GM19455 (cell line): ENCODE data around the gene ZMYND8.
"Not testable (repeated sequence)": the region's sequence is repeated elsewhere in the genome, so short reads cannot be mapped to it uniquely, and the experiment has no call there.

Experiments used
- ATAC-seq: cut with Tn5 transposase; IDR thresholded peaks from one replicate; pipeline ENCODE4 v1.9.1; 2021; ENCODE audit not compliant: unreplicated experiment

Gene ZMYND8

DNA sequence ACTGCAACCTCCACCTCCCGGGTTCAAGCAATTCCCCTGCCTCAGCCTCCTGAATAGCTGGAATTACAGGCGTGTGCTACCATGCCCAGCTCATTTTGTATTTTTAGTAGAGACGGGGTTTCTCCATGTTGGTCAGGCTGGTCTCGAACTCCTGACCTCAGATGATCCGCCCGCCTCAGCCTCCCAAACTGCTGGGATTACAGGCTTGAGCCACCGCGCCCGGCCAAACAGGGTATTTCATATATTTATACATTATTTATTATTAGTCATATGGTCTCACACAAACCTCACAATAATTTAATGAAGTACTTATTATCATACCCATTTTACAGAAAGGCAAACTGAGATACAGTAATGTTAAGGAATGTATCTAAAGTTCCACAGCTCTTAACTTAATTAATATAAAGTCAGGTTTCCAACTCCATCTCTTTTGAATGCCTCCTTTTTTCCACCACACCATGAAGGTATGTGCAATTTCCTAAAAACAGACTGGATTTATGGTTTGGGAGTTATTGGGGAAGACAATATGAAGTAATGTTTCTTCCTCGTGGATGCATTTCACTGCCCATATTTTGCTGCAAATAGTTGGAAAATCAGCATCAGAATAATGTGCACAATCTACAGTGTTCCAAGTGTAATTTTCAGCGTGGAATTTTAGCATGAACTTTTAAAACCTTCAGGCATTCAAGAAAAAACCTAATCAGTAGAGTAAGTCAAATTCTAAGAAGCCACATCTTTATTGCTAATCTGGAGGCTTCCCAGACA, 65.7 kb downstream of the ZMYND8 start:
- no peak for ATAC-seq

GRCh38 chr20:47290008-47290407, 66.5 kb downstream of the ZMYND8 start:
- ATAC-seq = no peak

GRCh38 chr20:47289096-47289495, 67.4 kb downstream of the ZMYND8 start:
- no peak for ATAC-seq

- not testable (repeated sequence) for ATAC-seq
Measured at GRCh38 chr20:47288530-47288929, 68.0 kb downstream of the ZMYND8 start.

DNA sequence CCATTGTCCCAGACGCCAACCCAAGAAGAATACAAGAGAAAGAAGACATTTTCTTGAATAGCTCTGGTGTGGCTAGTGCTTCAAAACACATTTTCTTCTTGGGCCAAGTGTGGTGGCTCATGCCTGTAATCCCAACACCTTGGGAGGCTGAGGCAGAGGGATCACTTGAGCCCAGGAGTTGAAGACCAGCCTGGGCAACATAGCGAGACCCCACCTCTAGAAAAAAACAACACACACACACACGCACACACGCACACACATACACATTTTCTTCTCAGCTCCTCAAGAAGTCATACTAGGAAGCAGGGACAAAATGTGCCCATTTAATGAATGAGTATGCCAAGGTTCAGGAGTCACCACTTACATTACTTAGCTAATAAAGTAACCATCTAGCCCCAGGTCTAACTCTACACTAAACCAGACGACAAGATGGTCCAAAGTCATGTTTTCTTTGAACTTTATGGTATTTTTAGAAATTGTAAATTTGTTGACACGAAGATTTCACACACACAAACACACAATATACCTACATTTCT, 68.8 kb downstream of the ZMYND8 start:
- ATAC-seq = no peak

DNA sequence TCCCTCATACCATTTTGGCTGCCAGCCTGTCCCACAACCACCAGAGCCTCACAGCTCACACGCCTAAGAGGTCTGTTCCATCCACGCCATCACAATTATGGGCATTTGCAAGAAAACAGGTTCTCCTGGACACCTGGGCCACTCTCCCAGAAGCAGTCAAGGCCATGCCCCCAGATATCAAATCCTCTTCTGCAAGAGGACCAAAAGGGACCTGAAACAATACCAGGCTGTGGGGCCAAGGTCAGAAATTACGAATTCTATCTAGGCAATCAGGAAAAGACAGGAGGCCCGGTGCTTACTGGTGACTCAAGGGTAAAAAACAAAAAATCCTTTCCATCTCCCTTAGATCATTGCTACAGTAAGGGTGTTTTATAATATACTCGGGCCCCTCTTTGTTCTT, 69.8 kb downstream of the ZMYND8 start:
- ATAC-seq = no peak

DNA sequence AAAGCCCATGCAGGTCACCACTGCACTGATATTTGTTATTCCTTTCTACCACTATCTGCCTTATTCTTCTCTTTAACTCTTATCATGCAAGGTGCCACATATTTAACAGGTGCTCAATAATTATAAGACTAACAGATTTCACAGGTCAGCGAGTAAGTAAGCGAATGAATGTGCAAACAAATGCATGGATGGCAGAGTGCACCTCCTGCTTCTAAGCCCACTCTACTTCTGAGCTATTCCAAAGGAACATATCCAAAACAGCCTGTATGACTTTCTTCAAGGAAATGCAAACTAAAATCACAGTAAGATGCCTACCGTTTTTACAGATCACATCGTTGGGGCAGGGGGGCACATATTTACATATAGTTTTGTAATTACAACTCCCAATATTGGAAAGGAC, 71.3 kb downstream of the ZMYND8 start:
- no peak for ATAC-seq

DNA sequence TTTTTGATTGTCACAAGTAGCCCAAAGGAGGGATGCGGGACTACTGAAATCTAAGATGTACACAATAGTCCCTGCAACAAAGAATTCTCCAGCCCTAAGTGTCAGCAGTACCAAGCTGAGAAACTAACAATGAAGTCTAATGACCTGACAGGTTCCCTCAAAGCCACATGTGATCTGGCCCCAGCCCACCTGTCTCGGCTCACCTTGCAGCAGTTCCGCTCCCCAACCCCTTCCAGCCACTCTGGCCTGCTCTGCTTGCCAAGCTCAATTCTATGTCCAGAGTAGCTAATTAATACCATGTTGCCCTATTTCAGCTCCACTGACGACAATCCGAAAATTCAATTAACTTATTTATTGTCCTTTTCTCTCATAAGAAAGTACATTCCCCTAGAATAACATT, 72.1 kb downstream of the ZMYND8 start:
- no peak for ATAC-seq

DNA sequence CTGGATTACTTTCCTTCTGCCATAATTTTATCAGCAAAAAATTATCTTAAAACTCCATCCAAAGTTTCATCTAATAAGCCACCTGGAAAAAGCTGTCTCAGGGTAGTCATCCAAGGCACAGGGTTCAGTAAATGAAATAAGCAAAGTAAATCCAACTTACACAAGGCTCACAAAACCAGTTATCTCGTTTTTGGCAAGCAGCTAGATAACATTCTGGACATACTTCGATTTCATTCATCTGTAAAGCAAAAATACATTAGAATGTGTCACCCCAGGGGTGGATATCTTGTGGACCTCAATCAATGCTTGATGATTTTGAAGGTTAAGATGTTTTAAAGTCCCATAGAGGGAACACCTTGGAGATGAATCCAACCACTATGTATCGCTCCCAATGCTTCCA, 73.1 kb downstream of the ZMYND8 start:
- ATAC-seq = no peak

- no peak for ATAC-seq
Measured at GRCh38 chr20:47282864-47283263, 73.6 kb downstream of the ZMYND8 start.

GRCh38 chr20:47281376-47281775, 75.1 kb downstream of the ZMYND8 start:
- ATAC-seq = no peak

GRCh38 chr20:47280668-47281067, 75.8 kb downstream of the ZMYND8 start:
- ATAC-seq = no peak

- ATAC-seq = no peak
Measured at GRCh38 chr20:47280228-47280627, 76.3 kb downstream of the ZMYND8 start.

GRCh38 chr20:47278907-47279348, 77.6 kb downstream of the ZMYND8 start:
- ATAC-seq = no peak

- ATAC-seq = not testable (repeated sequence)
Measured at GRCh38 chr20:47277535-47277872, 79.0 kb downstream of the ZMYND8 start.

DNA sequence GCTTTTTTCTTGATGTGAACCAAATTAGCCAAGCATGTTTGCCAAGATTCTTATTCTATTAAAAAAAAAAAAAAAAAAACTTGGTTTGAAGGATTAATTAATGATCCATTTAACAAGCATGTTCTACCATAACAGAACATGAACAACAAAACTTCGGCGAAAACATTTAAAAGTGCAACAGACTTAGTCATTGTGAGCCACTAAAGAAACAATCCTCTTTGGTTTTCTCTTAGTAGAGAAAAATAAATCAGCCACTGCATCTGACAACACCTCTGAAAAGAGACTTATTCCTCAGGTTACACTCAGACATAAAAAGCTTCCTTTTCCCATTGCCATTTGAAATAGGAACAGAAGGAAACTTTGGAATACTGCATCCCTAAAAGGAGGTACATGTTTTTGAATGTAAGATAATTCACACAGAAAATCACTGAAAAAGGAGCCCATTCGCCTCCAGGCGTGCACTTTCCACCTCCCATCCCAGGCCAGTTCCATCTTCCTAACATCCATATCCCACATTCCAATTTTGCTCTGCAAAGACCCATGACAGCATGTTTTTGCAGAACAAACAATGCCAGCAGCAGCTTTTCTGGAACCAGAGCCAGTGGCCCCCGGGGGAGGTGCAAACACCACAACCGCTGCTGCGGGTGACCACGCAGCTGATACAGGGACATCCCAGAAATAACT, 79.5 kb downstream of the ZMYND8 start:
- no peak for ATAC-seq

- no peak for ATAC-seq
Measured at GRCh38 chr20:47276251-47276650, 80.2 kb downstream of the ZMYND8 start.

GRCh38 chr20:47275548-47275947, 81.0 kb downstream of the ZMYND8 start:
- no peak for ATAC-seq

DNA sequence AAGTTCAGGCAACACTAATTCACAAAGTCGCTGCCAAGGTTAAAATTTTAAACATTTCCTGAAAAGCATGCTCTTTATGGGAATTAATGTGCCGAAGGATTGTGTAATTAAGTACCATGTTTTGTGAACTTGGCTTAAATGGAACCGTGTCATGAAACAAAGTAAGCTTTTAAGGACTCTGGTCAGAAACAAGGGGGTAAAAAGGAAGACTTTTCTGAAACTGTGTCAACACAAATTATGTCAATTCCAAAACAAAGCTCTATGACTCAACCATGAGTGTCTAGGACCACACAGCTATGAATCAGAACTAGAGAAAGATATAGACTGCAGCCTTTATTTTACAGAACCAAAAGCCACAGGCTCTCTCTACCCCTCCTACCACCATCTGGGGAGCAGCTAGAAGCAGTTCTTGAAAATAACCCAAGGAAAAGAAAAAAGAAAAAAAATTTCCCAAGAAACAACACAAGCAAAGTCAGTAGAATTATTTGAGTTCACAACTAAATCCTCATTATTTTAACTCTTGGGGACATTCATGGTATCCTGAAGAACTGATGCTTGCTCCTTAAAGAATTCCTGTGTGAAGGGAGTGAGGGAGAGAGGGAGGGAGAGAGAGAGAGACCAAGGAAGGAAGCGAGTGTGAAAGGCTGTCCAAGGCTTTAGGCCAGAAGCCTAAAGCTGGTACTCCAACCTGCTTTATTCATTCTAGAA, 81.9 kb downstream of the ZMYND8 start:
- ATAC-seq = peak; percentile 80

GRCh38 chr20:47273591-47274235, 82.8 kb downstream of the ZMYND8 start:
- no peak for ATAC-seq

DNA sequence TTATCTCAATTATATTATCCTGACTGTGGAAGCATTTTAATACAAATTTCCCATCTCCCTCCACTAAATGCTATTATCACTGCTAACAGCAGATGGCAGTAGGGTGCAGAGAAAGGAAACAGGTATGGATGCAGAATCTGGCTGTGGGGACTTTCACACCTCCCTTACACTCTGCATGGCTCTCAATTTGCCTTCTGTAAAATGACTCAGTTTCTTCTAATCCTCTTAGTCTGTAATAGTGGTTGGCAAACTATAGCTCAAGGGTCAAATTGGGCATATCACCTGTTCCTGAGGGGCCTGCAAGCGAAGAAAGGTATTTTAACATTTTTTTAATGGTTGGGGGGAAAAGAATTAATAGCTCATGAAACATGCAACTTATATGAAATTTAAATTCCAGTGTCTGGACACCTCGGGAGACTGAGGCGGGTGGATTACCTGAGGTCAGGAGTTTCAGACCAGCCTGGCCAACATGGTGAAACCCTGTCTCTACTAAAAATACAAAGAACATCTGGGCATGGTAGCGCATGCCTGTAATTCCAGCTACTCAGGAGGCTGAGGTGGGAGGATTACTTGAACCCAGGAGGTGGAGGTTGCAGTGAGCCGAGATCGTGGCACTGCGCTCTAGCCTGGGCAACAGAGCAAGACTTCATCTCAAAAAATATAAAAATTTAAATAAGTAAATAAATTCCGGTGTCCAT, 83.5 kb downstream of the ZMYND8 start:
- no peak for ATAC-seq
